B cell (primary cell): ENCODE measurements around the gene CLCF1. TPM values are rescaled to one million over a fixed set of nuclear protein-coding genes. Genes with fewer than 3 reads are reported as not detected.
"Not testable (repeated sequence)": the region's sequence is repeated elsewhere in the genome, so short reads cannot be mapped to it uniquely, and the experiment has no call there.

Experiments
- ATAC-seq: fragments of 200-7000 bp; cut with Tn5 transposase; one replicate; pipeline ENCODE4 v1.10.0; 2021; ENCODE audit warnings: low read depth, mild to moderate bottlenecking, moderate number of reproducible peaks, moderate library complexity
- CTCF ChIA-PET: fragments of 350-600 bp; sonication (Branson Sonifier 250); formaldehyde crosslinking; loops from one replicate; lab custom pipeline; 2021; ENCODE audit warnings: antibody characterized with exemption, inconsistent platforms; lab: Charles Lee
- POLR2A ChIA-PET: fragments of 350-600 bp; sonication (Branson Sonifier 250); formaldehyde crosslinking; loops from one replicate; lab custom pipeline; 2021; ENCODE audit warnings: antibody characterized with exemption; lab: Charles Lee
- DNase-seq: peaks from one replicate; pipeline ENCODE4 v3.0.0; 2013
- H2AFZ ChIP-seq: 2 replicates; pipeline ENCODE4 v1.6.1; 2012; ENCODE audit warnings: mild to moderate bottlenecking, low read depth, low read length; ENCODE audit not compliant: insufficient read depth, poor library complexity, severe bottlenecking
- H3K27ac ChIP-seq, 2 donors: 1 replicate in 1 of 2; 2 replicates in 1 of 2; pipeline ENCODE4 v1.5.1; 2012 to 2013; ENCODE audit warnings: low read length in 2 of 2, mild to moderate bottlenecking in 2 of 2, moderate library complexity in 1 of 2
- H3K27me3 ChIP-seq, 4 experiments: fragments of 200-600 bp in 1 of 4; sonication (generic) in 1 of 4; replicated peaks in 1 of 4; 1 replicate in 2 of 4; 2 replicates in 2 of 4; pipeline versions ENCODE4 v1.6.1 to v1.7.0; 2013 to 2016; ENCODE audit warnings: low read length in 3 of 4, mild to moderate bottlenecking in 2 of 4, mixed read lengths in 1 of 4, moderate library complexity in 1 of 4; ENCODE audit not compliant: insufficient read depth in 4 of 4, control insufficient read depth in 3 of 4; ENCODE audit errors: control extremely low read depth in 1 of 4
- H3K36me3 ChIP-seq, 2 experiments: replicated peaks in 1 of 2; 1 replicate in 1 of 2; 2 replicates in 1 of 2; pipeline versions ENCODE4 v1.6.1 to v1.7.1; 2013; ENCODE audit warnings: low read length in 1 of 2; ENCODE audit not compliant: insufficient read depth in 2 of 2, control insufficient read depth in 1 of 2; ENCODE audit errors: control extremely low read depth in 1 of 2, extremely low read depth in 1 of 2
- H3K4me1 ChIP-seq, 2 donors: fragments of 200-600 bp in 1 of 2; sonication (generic) in 1 of 2; 1 replicate in 1 of 2; 2 replicates in 1 of 2; pipeline versions ENCODE4 v1.5.1 to v1.6.1; 2013 to 2017; ENCODE audit warnings: low read length in 2 of 2; ENCODE audit not compliant: control insufficient read depth in 2 of 2, insufficient read depth in 2 of 2
- H3K4me2 ChIP-seq: replicated peaks from 2 replicates; pipeline ENCODE3; 2012; ENCODE audit warnings: mild to moderate bottlenecking, low read depth, low read length; ENCODE audit not compliant: poor library complexity, severe bottlenecking
- H3K4me3 ChIP-seq, 5 experiments: fragments of 200-600 bp in 1 of 5; sonication (generic) in 1 of 5; 1 replicate in 3 of 5; 2 replicates in 2 of 5; pipeline versions ENCODE4 v1.5.1 to v1.7.0; 2011 to 2016; ENCODE audit warnings: low read length in 4 of 5, mild to moderate bottlenecking in 4 of 5, low read depth in 2 of 5, control low read depth in 1 of 5, moderate library complexity in 1 of 5; ENCODE audit not compliant: insufficient read depth in 1 of 5; ENCODE audit errors: control extremely low read depth in 1 of 5, extremely low read depth in 1 of 5
- H3K79me2 ChIP-seq: fragments of 200-600 bp; sonication (generic); one replicate; pipeline ENCODE4 v1.6.0; 2016; ENCODE audit warnings: low read length; ENCODE audit not compliant: control insufficient read depth, insufficient read depth
- H3K9ac ChIP-seq: fragments of 200-600 bp; sonication (generic); 2 replicates; pipeline ENCODE4 v1.6.1; 2017; ENCODE audit warnings: mild to moderate bottlenecking, low read length, moderate library complexity
- H3K9me3 ChIP-seq, 3 donors: one replicate each; pipeline versions ENCODE4 v1.6.1 to v1.7.1; 2013; ENCODE audit warnings: low read length in 2 of 3; ENCODE audit not compliant: control insufficient read depth in 2 of 3, insufficient read depth in 1 of 3; ENCODE audit errors: control extremely low read depth in 1 of 3
- H4K20me1 ChIP-seq: 2 replicates; pipeline ENCODE4 v1.6.0; 2012; ENCODE audit warnings: mild to moderate bottlenecking, low read length; ENCODE audit not compliant: insufficient read depth, control insufficient read depth, poor library complexity, severe bottlenecking
- H3K27ac Mint-ChIP-seq: one replicate; pipeline ENCODE4 v1.8.0; 2021; ENCODE audit warnings: mixed read lengths
- H3K27me3 Mint-ChIP-seq: one replicate; pipeline ENCODE4 v1.8.0; 2021; ENCODE audit warnings: mixed read lengths
- H3K4me1 Mint-ChIP-seq: one replicate; pipeline ENCODE4 v1.8.0; 2021; ENCODE audit warnings: mixed read lengths
- H3K4me3 Mint-ChIP-seq: one replicate; pipeline ENCODE4 v1.8.0; 2021; ENCODE audit warnings: mixed read lengths
- H3K9me3 Mint-ChIP-seq: one replicate; pipeline ENCODE4 v1.8.0; 2022; ENCODE audit warnings: mixed read lengths; ENCODE audit not compliant: insufficient read depth
- EZH2 ChIP-seq: IDR thresholded peaks from 2 replicates; pipeline ENCODE4 v1.6.1; 2012; ENCODE audit warnings: borderline replicate concordance, low read depth, mild to moderate bottlenecking, moderate library complexity, low read length; ENCODE audit not compliant: insufficient read depth, poor library complexity, severe bottlenecking
- WGBS: methylation state at CpG from one replicate; pipeline ENCODE4 v1.1.5; 2013; ENCODE audit warnings: missing lambda C conversion rate; ENCODE audit not compliant: insufficient coverage; 5-methylcytosine and 5-hydroxymethylcytosine counted together
- intact Hi-C: fragments of 100-400 bp; cut with micrococcal nuclease; formaldehyde crosslinking; loops from one replicate; pipeline ENCODE4 v1.10.0; 2022
- polyA plus RNA-seq: library from polyadenylated mRNA; depleted of rRNA; stranded (reverse); fragments of >200 nt; gene quantifications from 2 replicates; pipeline ENCODE4 v1.2.3, GENCODE V29; 2012
- total RNA-seq, 2 donors: library from RNA; stranded (reverse); fragments of 120-200 nt in 1 of 2; gene quantifications; 1 replicate in 1 of 2; 2 replicates in 1 of 2; pipeline versions ENCODE4 v1.2.3 to v1.2.4, GENCODE V29; 2013 to 2022
- TF ChIP-seq, protein P1 (sequence below): fragments of 200-600 bp; IDR thresholded peaks from one replicate; pipeline ENCODE4 v1.8.0; 2022; ENCODE audit warnings: antibody characterized with exemption, mild to moderate bottlenecking

Gene CLCF1
- total and polyA plus RNA-seq, 2 donors (not counting 1 experiment from before 2014, with no cell fraction given): 29.1 to 44.6 TPM

- Histone ChIP-seq H3K4me1 (peaks cover 77 to 87% of the 10 kb centered on the region in 2 donors), H4K20me1 (peaks cover 65% of the 10 kb centered on the region), H2AFZ (no peak overlapping the region), H3K79me2 (peaks cover 86% of the 10 kb centered on the region), H3K27me3 (no peaks in the 10 kb centered on the region), H3K9me3 (peaks cover 0 to 2% (median 0%) of the 10 kb centered on the region in 3 donors), H3K36me3 (peaks cover 0 to 52% of the 10 kb centered on the region in 2 experiments), H3K27ac (peak overlapping the region; percentile 63 to 83), H3K9ac (peak overlapping the region; percentile 89), H3K4me2 (peak overlapping the region; percentile 89), H3K4me3 (peak overlapping the region; percentile 82 to 99 (median 96))
- H3K27me3 Mint-ChIP-seq: no peaks in the 10 kb centered on the region
- intact Hi-C loops: loop anchor here (10.0 kb wide), 1 partner anchor 180 kb away; the partner anchor contains the start of gene GSTP1
- H3K4me1 Mint-ChIP-seq: peaks cover 74% of the 10 kb centered on the region
- no peaks in the 10 kb centered on the region for H3K9me3 Mint-ChIP-seq
- ChIA-PET POLR2A (interaction anchor here (1.4 to 6.8 kb wide), 11 partner anchors 8 to 103 kb away, joined by 3 to 195 read pairs (median 15); partner anchors contain the start of genes AIP, CARNS1, CDK2AP2 and PITPNM1), CTCF (interaction anchor here (1.3 to 5.7 kb wide), 8 partner anchors 8 to 64 kb away, joined by 3 to 121 read pairs (median 30); partner anchors contain the start of genes PTPRCAP, RPS6KB2 and TMEM134)
- DNase-seq (no peak), ATAC-seq (no peak)
- H3K27ac Mint-ChIP-seq: peak overlapping the region; percentile 100
- TF ChIP-seq, protein P1, sequence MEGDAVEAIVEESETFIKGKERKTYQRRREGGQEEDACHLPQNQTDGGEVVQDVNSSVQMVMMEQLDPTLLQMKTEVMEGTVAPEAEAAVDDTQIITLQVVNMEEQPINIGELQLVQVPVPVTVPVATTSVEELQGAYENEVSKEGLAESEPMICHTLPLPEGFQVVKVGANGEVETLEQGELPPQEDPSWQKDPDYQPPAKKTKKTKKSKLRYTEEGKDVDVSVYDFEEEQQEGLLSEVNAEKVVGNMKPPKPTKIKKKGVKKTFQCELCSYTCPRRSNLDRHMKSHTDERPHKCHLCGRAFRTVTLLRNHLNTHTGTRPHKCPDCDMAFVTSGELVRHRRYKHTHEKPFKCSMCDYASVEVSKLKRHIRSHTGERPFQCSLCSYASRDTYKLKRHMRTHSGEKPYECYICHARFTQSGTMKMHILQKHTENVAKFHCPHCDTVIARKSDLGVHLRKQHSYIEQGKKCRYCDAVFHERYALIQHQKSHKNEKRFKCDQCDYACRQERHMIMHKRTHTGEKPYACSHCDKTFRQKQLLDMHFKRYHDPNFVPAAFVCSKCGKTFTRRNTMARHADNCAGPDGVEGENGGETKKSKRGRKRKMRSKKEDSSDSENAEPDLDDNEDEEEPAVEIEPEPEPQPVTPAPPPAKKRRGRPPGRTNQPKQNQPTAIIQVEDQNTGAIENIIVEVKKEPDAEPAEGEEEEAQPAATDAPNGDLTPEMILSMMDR: no peak
- no peak for TF ChIP-seq EZH2
- peak overlapping the region; percentile 93 for H3K4me3 Mint-ChIP-seq
- WGBS: 17% methylated on average over 7 of the region's 13 CpGs
Observed at GRCh38 chr11:67404515-67405195, 31.3 kb upstream of the CLCF1 start.

- H4K20me1 ChIP-seq: peaks cover 77% of the 10 kb centered on the region
- not testable (repeated sequence) for DNase-seq, H3K9me3 Mint-ChIP-seq, H2AFZ ChIP-seq, H3K27me3 ChIP-seq, ATAC-seq, H3K27me3 Mint-ChIP-seq, H3K9me3 ChIP-seq
- peak overlapping the region; percentile 89 for H3K4me2 ChIP-seq
- CTCF ChIA-PET: interaction anchor here (0.7 to 5.7 kb wide), 15 partner anchors 10 to 110 kb away, joined by 3 to 121 read pairs (median 16); partner anchors contain the start of genes AIP, PITPNM1, POLD4 and PTPRCAP
- peaks cover 69% of the 10 kb centered on the region for H3K4me1 Mint-ChIP-seq
- H3K4me3 ChIP-seq: peak overlapping the region in 4 of 5 experiments; percentile 92 to 99 (median 98)
- POLR2A ChIA-PET: interaction anchor here (0.6 to 6.8 kb wide), 19 partner anchors 10 to 104 kb away, joined by 3 to 195 read pairs (median 8); partner anchors contain the start of genes AIP, CARNS1, CDK2AP2 and CLCF1
- H3K27ac ChIP-seq: peak overlapping the region; percentile 63 to 83
- WGBS: 76% methylated on average over 6 of the region's 9 CpGs
- H3K79me2 ChIP-seq: peaks cover 97% of the 10 kb centered on the region
- peak overlapping the region; percentile 89 for H3K9ac ChIP-seq
- intact Hi-C loops: loop anchor here (1.0 to 10.0 kb wide), 5 partner anchors 18 to 182 kb away; partner anchors contain the start of genes GSTP1, PTPRCAP and RPS6KB2
- peaks cover 67 to 80% of the 10 kb centered on the region in 2 donors for H3K4me1 ChIP-seq
- H3K36me3 ChIP-seq: peaks cover 2 to 59% of the 10 kb centered on the region in 2 experiments
- peak overlapping the region; percentile 93 for H3K4me3 Mint-ChIP-seq
- peak overlapping the region; percentile 100 for H3K27ac Mint-ChIP-seq
Observed at GRCh38 chr11:67403085-67403484, 29.7 kb upstream of the CLCF1 start.

DNA sequence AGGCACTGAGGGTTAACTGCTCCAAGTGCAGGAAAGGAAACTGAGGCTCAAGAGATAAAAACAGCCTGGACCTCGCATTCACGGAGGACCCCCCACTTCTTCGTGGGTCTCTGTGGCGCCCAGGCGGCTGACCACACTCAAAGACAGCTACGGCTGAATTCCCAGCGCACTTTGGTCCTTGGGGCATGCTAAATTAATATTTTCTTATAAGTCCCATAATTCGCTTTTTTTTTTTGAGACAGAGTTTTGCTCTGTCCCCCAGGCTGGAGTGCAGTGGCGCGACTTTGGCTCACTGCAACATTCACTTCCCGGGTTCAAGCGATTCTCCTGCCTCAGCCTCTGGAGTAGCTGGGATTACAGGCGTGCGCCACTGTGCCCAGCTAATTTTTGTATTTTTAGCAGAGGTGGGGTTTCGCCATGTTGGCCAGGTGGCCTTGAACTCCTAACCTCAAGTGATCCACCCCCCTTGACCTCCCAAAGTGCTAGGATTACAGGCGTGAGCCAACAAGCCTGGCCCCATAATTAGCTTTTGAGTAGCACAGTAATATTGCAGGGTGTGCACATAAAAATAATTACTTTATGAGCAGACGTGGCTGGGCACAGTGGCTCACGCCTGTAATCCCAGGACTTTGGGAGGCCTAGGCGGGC, 28.9 kb upstream of the CLCF1 start:
- Histone ChIP-seq H4K20me1 (peaks cover 77% of the 10 kb centered on the region), H3K27ac (peak overlapping the region; percentile 70 to 83), H3K9ac (peak overlapping the region; percentile 64), H2AFZ (peak overlapping the region; percentile 34), H3K4me3 (peak overlapping the region; percentile 40 to 81 (median 61)), H3K36me3 (peaks cover 2 to 59% of the 10 kb centered on the region in 2 experiments), H3K4me1 (peaks cover 59 to 79% of the 10 kb centered on the region in 2 donors), H3K79me2 (peaks cover 93% of the 10 kb centered on the region), H3K4me2 (peak overlapping the region; percentile 89)
- H3K27me3 ChIP-seq, H3K9me3 Mint-ChIP-seq, DNase-seq, H3K9me3 ChIP-seq, ATAC-seq, H3K27me3 Mint-ChIP-seq: not testable (repeated sequence)
- CTCF ChIA-PET: interaction anchor here (0.6 to 5.7 kb wide), 29 partner anchors 10 to 306 kb away, joined by 3 to 121 read pairs (median 7); partner anchors contain the start of genes AIP, CDK2AP2, PITPNM1 and POLD4
- peak overlapping the region; percentile 84 for H3K4me3 Mint-ChIP-seq
- intact Hi-C loops: loop anchor here (1.0 to 10.0 kb wide), 2 partner anchors 80 to 182 kb away; partner anchors contain the start of gene GSTP1
- peaks cover 69% of the 10 kb centered on the region for H3K4me1 Mint-ChIP-seq
- WGBS: 36% methylated on average over 13 of the region's 19 CpGs
- POLR2A ChIA-PET: interaction anchor here (0.8 to 6.8 kb wide), 26 partner anchors 9 to 212 kb away, joined by 3 to 195 read pairs (median 8); partner anchors contain the start of genes AIP, CARNS1, CDK2AP2 and CLCF1
- peak overlapping the region; percentile 95 for H3K27ac Mint-ChIP-seq
